SK-N-MC (cell line): Measurements from ENCODE around the gene CARMIL1.

Experiments
- EZH2 ChIP-seq: fragments of 200-600 bp; sonication (generic); IDR thresholded peaks from one replicate; pipeline ENCODE4 v1.6.1; 2017; ENCODE audit warnings: antibody characterized with exemption
- FOXP2 ChIP-seq: optimal IDR thresholded peaks from 2 replicates; pipeline ENCODE3; 2011; ENCODE audit warnings: mild to moderate bottlenecking, moderate library complexity; ENCODE audit not compliant: insufficient read depth; ENCODE audit errors: extremely low read length, control extremely low read depth
- POLR2AphosphoS5 ChIP-seq: IDR thresholded peaks from 2 replicates; pipeline ENCODE4 v1.6.1; 2012; ENCODE audit warnings: mild to moderate bottlenecking, low read depth, low read length, borderline replicate concordance

DNA sequence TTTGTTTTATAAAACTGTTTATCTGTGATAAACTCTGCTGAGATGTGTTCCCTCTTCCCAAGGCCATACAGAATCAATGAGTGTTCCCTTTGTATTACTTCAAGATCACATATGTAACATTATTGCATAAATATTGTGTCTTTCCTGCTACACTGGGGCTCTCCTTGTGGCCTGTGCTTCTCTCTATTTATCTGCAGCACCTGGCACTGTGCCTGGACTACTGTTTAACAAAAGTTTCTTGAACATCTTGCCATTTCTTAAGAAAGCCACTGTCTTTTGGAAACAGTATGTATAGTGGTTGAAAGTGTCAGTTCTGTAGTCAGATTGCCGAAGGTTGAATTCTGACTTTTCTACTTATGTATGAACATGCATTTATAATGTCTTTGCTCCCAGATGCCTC, 203.8 kb downstream of the CARMIL1 start:
- TF ChIP-seq EZH2 (no peak), POLR2AphosphoS5 (no peak), FOXP2 (no peak)
